Measurements from ENCODE around the gene HRH2. TPM values are rescaled to one million over a fixed set of nuclear protein-coding genes. Genes with fewer than 3 reads are reported as not detected.

Gene HRH2
- total and polyA plus RNA-seq, 2 donors (not counting 1 experiment from before 2014, with no cell fraction given): 0.46 TPM; not detected in 1

- Mint-ChIP-seq H3K4me3 (no peak overlapping the region), H3K9me3 (ENCODE audit: insufficient read depth) (no peaks in the 10 kb centered on the region), H3K4me1 (peaks cover 4% of the 10 kb centered on the region), H3K27ac (no peak overlapping the region), H3K27me3 (peaks cover 21% of the 10 kb centered on the region)
- TF ChIP-seq CTCF (IDR thresholded peaks at IDR 0.05) (no peak), EZH2 (IDR thresholded peaks at IDR 0.05; ENCODE audit: borderline replicate concordance, insufficient read depth, low read depth, low read length, poor library complexity, severe bottlenecking) (no peak)
- 92% methylated on average over 8 of the region's 16 CpGs for WGBS (ENCODE audit: insufficient coverage)
- Histone ChIP-seq H3K4me1 (ENCODE audit: control insufficient read depth in 2 of 2, insufficient read depth in 2 of 2, low read length in 2 of 2) (peaks cover 0 to 6% of the 10 kb centered on the region in 2 donors), H3K9ac (ENCODE audit: low read length) (no peak overlapping the region), H3K79me2 (ENCODE audit: control insufficient read depth, insufficient read depth, low read length) (no peaks in the 10 kb centered on the region), H3K4me3 (ENCODE audit: control extremely low read depth in 1 of 5, extremely low read depth in 1 of 5, insufficient read depth in 1 of 5, low read depth in 2 of 5, low read length in 4 of 5) (no peak overlapping the region), H2AFZ (ENCODE audit: insufficient read depth, low read depth, low read length, poor library complexity, severe bottlenecking) (no peak overlapping the region), H3K4me2 (replicated peaks; ENCODE audit: low read depth, low read length, poor library complexity, severe bottlenecking) (no peak overlapping the region), H3K36me3 (replicated peaks in 1 of 2; ENCODE audit: control extremely low read depth in 1 of 2, control insufficient read depth in 1 of 2, extremely low read depth in 1 of 2, insufficient read depth in 2 of 2, low read length in 1 of 2) (no peaks in the 10 kb centered on the region), H3K27ac (ENCODE audit: low read length in 2 of 2) (no peak overlapping the region), H3K9me3 (ENCODE audit: control extremely low read depth in 1 of 3, control insufficient read depth in 2 of 3, insufficient read depth in 1 of 3, low read length in 2 of 3) (no peaks in the 10 kb centered on the region), H3K27me3 (replicated peaks in 1 of 4; ENCODE audit: control extremely low read depth in 1 of 4, control insufficient read depth in 3 of 4, insufficient read depth in 4 of 4, low read length in 3 of 4) (peaks cover 0 to 5% (median 0%) of the 10 kb centered on the region in 4 experiments), H4K20me1 (ENCODE audit: control insufficient read depth, insufficient read depth, low read length, poor library complexity, severe bottlenecking) (no peaks in the 10 kb centered on the region)
- CTCF ChIA-PET: no interaction called here
- no peak for ATAC-seq (ENCODE audit: low read depth)
- DNase-seq: no peak
- POLR2A ChIA-PET: no interaction called here
- intact Hi-C loops (cut with micrococcal nuclease): no loop called here
Observed at GRCh38 chr5:175692235-175692995, 34.5 kb downstream of the HRH2 start.

- intact Hi-C loops (cut with micrococcal nuclease): no loop called here
- Histone ChIP-seq H3K79me2 (ENCODE audit: control insufficient read depth, insufficient read depth, low read length) (no peaks in the 10 kb centered on the region), H3K4me1 (ENCODE audit: control insufficient read depth in 2 of 2, insufficient read depth in 2 of 2, low read length in 2 of 2) (peaks cover 0 to 6% of the 10 kb centered on the region in 2 donors), H3K27ac (ENCODE audit: low read length in 2 of 2) (no peak overlapping the region), H3K9ac (ENCODE audit: low read length) (no peak overlapping the region), H3K4me3 (ENCODE audit: control extremely low read depth in 1 of 5, extremely low read depth in 1 of 5, insufficient read depth in 1 of 5, low read depth in 2 of 5, low read length in 4 of 5) (no peak overlapping the region), H3K36me3 (replicated peaks in 1 of 2; ENCODE audit: control extremely low read depth in 1 of 2, control insufficient read depth in 1 of 2, extremely low read depth in 1 of 2, insufficient read depth in 2 of 2, low read length in 1 of 2) (no peaks in the 10 kb centered on the region), H3K9me3 (ENCODE audit: control extremely low read depth in 1 of 3, control insufficient read depth in 2 of 3, insufficient read depth in 1 of 3, low read length in 2 of 3) (no peaks in the 10 kb centered on the region), H2AFZ (ENCODE audit: insufficient read depth, low read depth, low read length, poor library complexity, severe bottlenecking) (no peak overlapping the region), H3K27me3 (replicated peaks in 1 of 4; ENCODE audit: control extremely low read depth in 1 of 4, control insufficient read depth in 3 of 4, insufficient read depth in 4 of 4, low read length in 3 of 4) (peaks cover 0 to 5% (median 0%) of the 10 kb centered on the region in 4 experiments), H3K4me2 (replicated peaks; ENCODE audit: low read depth, low read length, poor library complexity, severe bottlenecking) (no peak overlapping the region), H4K20me1 (ENCODE audit: control insufficient read depth, insufficient read depth, low read length, poor library complexity, severe bottlenecking) (no peaks in the 10 kb centered on the region)
- H3K27ac Mint-ChIP-seq: no peak overlapping the region
- WGBS (ENCODE audit: insufficient coverage): 74% methylated on average over 7 of the region's 12 CpGs
- CTCF ChIA-PET: no interaction called here
- H3K27me3 Mint-ChIP-seq: peaks cover 24% of the 10 kb centered on the region
- no peak overlapping the region for H3K4me3 Mint-ChIP-seq
- DNase-seq (no peak), ATAC-seq (ENCODE audit: low read depth) (no peak)
- TF ChIP-seq EZH2 (IDR thresholded peaks at IDR 0.05; ENCODE audit: borderline replicate concordance, insufficient read depth, low read depth, low read length, poor library complexity, severe bottlenecking) (no peak), CTCF (IDR thresholded peaks at IDR 0.05) (no peak)
- peaks cover 4% of the 10 kb centered on the region for H3K4me1 Mint-ChIP-seq
- POLR2A ChIA-PET: no interaction called here
- H3K9me3 Mint-ChIP-seq (ENCODE audit: insufficient read depth): no peaks in the 10 kb centered on the region
Observed at GRCh38 chr5:175692996-175693710, 35.3 kb downstream of the HRH2 start.
